ENCODE data around the gene RNF126.

DNA sequence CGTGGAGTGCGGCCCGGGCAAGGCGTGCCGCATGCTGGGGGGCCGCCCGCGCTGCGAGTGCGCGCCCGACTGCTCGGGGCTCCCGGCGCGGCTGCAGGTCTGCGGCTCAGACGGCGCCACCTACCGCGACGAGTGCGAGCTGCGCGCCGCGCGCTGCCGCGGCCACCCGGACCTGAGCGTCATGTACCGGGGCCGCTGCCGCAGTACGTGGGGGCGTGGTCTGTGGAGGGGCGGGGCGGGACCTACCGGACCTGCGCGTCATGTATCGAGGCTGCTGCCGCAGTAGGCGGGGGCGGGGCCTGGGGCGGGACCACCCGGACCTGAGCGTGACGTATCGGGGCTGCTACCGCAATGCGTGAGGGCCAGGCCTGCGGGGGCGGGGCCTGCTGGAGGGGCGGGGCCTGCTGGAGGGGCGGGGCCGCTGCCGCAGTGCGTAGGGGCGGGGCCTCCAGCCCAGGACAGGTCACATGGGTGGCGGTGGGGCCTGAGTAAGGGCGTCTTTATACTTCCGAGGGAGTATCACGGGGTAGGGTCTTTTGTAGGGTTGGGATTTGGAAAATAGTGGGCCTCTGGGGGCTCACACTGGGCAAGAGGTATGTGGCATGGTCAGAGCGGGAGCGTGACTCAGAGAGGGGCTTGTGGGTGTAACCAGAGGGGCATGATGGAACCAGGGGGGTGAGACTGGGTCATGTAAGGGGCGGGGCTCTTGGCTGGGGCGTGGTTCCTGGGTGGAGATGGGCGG is 17.4 kb upstream of the RNF126 start:
- TF ChIP-seq CTCF (IDR thresholded peaks at IDR 0.05) (no peak; the same call in 1 of the 2 replicates), REST (IDR thresholded peaks at IDR 0.05; ENCODE audit: insufficient read depth in 1 of 2, low read depth in 2 of 2, low read length in 1 of 2) (no peak), POLR2AphosphoS5 (IDR thresholded peaks at IDR 0.05; ENCODE audit: low read depth, low read length) (peak; percentile 59; the same call in 1 of the 2 replicates), TCF7L2 (IDR thresholded peaks at IDR 0.05; ENCODE audit: low read depth, low read length) (no peak), SIN3A (IDR thresholded peaks at IDR 0.05; ENCODE audit: borderline replicate concordance, insufficient read depth, low read depth, low read length) (no peak)

Measured in Panc1 (cell line).